Smooth muscle cell (in vitro differentiated cells): Measurements from ENCODE around the gene MRPL50. TPM values are rescaled to one million over a fixed set of nuclear protein-coding genes. Genes with fewer than 3 reads are reported as not detected.
A peak's percentile ranks its signal among the peaks of the same experiment; 100 is the strongest.

Source experiments
- DNase-seq: peaks from one replicate; lab custom pipeline; 2025; ENCODE audit not compliant: unreplicated experiment; lab: John Stamatoyannopoulos, UW
- H2AFZ ChIP-seq: fragments of 200-600 bp; sonication (generic); 2 replicates; pipeline ENCODE4 v1.6.0; 2016; ENCODE audit warnings: antibody characterized with exemption, low read depth, mild to moderate bottlenecking
- H3F3A ChIP-seq: fragments of 200-600 bp; sonication (generic); 2 replicates; pipeline ENCODE4 v1.6.0; 2017; ENCODE audit warnings: antibody characterized with exemption, low read depth
- H3K27ac ChIP-seq: fragments of 200-600 bp; sonication (generic); 2 replicates; pipeline ENCODE4 v1.5.1; 2016; ENCODE audit warnings: low read depth, mild to moderate bottlenecking
- H3K27me3 ChIP-seq: fragments of 200-600 bp; sonication (generic); 2 replicates; pipeline ENCODE4 v1.6.1; 2016; ENCODE audit warnings: low read depth, mild to moderate bottlenecking
- H3K36me3 ChIP-seq: fragments of 200-600 bp; sonication (generic); 2 replicates; pipeline ENCODE4 v1.5.1; 2016; ENCODE audit warnings: low read depth
- H3K4me1 ChIP-seq: fragments of 200-600 bp; sonication (generic); 2 replicates; pipeline ENCODE4 v1.5.1; 2016; ENCODE audit warnings: low read depth
- H3K4me2 ChIP-seq: fragments of 200-600 bp; sonication (generic); 2 replicates; pipeline ENCODE4 v1.6.0; 2016; ENCODE audit warnings: mild to moderate bottlenecking
- H3K4me3 ChIP-seq: fragments of 200-600 bp; sonication (generic); 2 replicates; pipeline ENCODE4 v1.5.1; 2016; ENCODE audit warnings: mild to moderate bottlenecking
- H3K79me2 ChIP-seq: fragments of 200-600 bp; sonication (generic); 2 replicates; pipeline ENCODE4 v1.6.0; 2016; ENCODE audit warnings: low read depth, mild to moderate bottlenecking
- H3K9ac ChIP-seq: fragments of 200-600 bp; sonication (generic); 2 replicates; pipeline ENCODE4 v1.6.0; 2016; ENCODE audit warnings: low read depth
- H3K9me3 ChIP-seq: fragments of 200-600 bp; sonication (generic); replicated peaks from 2 replicates; pipeline ENCODE4 v1.5.1; 2016; ENCODE audit warnings: low read depth
- H4K20me1 ChIP-seq: fragments of 200-600 bp; sonication (generic); 2 replicates; pipeline ENCODE4 v1.6.0; 2016; ENCODE audit warnings: low read depth
- WGBS: methylation state at CpG from one replicate; pipeline ENCODE4 v1.1.7; 2016; ENCODE audit warnings: low lambda C conversion rate; 5-methylcytosine and 5-hydroxymethylcytosine counted together
- polyA plus RNA-seq: library from polyadenylated mRNA; unstranded; fragments of >200 nt; fragmentation: Nextera tagmentation; extraction: Ambion mirVana; gene quantifications from 2 replicates; pipeline ENCODE4 v1.2.1, GENCODE V29; 2016
- total RNA-seq: library from RNA; depleted of rRNA; stranded (reverse); fragments of >200 nt; gene quantifications from 2 replicates; pipeline ENCODE4 v1.2.3, GENCODE V29; 2014
- TF ChIP-seq, protein P1 (sequence below): fragments of 200-600 bp; sonication (generic); IDR thresholded peaks from 2 replicates; pipeline ENCODE4 v1.5.1; 2017; ENCODE audit warnings: borderline replicate concordance, mild to moderate bottlenecking, antibody characterized with exemption; ENCODE audit not compliant: insufficient read depth, poor library complexity, severe bottlenecking

Gene MRPL50
- total and polyA plus RNA-seq, 2 experiments from 2014 or later, result 13.3 to 13.7 TPM

DNA sequence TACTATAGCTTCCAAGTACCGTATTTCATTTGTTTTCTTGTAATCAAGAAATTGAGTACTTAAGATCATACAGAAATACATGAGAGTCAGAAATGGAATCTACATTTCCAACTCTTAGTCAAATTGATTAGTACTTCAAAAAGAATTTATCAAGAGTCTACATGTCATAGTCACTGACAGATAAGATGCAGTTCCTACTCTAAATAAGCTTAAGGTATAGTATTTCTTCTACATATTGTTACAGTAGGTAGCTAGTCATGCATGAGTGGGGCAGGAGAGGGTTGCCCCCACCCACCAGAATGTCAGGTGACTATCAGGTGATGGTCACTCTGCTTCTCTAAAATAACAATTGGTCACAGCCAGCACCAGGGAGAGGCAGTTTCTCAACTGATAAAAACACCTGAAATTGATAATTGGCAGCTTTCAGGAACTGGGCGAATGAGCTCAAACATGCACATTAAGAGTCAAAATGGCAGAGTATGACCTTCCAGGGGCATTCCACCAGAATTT is 16.5 kb downstream of the MRPL50 start:
- DNase-seq, result no peak
- TF ChIP-seq, protein P1, sequence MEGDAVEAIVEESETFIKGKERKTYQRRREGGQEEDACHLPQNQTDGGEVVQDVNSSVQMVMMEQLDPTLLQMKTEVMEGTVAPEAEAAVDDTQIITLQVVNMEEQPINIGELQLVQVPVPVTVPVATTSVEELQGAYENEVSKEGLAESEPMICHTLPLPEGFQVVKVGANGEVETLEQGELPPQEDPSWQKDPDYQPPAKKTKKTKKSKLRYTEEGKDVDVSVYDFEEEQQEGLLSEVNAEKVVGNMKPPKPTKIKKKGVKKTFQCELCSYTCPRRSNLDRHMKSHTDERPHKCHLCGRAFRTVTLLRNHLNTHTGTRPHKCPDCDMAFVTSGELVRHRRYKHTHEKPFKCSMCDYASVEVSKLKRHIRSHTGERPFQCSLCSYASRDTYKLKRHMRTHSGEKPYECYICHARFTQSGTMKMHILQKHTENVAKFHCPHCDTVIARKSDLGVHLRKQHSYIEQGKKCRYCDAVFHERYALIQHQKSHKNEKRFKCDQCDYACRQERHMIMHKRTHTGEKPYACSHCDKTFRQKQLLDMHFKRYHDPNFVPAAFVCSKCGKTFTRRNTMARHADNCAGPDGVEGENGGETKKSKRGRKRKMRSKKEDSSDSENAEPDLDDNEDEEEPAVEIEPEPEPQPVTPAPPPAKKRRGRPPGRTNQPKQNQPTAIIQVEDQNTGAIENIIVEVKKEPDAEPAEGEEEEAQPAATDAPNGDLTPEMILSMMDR, result no peak
- 90% methylated on average over 2 of the region's 2 CpGs for WGBS
- no peaks in the 10 kb centered on the region for H3F3A ChIP-seq
- no peaks in the 10 kb centered on the region for H3K27me3 ChIP-seq
- H3K79me2 ChIP-seq, result no peaks in the 10 kb centered on the region
- no peaks in the 10 kb centered on the region for H3K4me1 ChIP-seq
- no peaks in the 10 kb centered on the region for H3K36me3 ChIP-seq
- no peak overlapping the region for H3K4me3 ChIP-seq
- no peak overlapping the region for H3K9ac ChIP-seq
- H3K9me3 ChIP-seq, result peaks cover 8% of the 10 kb centered on the region
- H2AFZ ChIP-seq, result no peak overlapping the region
- no peak overlapping the region for H3K4me2 ChIP-seq
- no peak overlapping the region for H3K27ac ChIP-seq
- H4K20me1 ChIP-seq, result no peaks in the 10 kb centered on the region

DNA sequence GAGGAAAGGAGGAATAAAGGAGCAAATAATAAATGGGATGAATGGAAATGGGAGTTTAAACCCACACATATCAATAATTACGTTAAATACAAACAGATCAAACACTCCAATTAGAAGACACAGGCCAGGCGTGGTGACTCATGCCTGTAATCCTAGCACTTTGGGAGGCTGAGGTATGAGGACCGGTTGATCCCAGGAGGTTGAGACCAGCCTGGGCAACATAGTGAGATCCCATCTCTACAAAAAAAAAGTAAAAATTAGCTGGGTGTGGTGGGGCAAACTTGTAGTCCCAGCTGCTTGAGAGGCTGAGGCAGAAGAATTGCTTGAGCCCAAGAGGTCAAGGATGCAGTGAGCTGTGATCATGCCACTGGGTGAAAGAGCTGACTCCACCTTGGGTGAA is 17.3 kb downstream of the MRPL50 start:
- H3K36me3 ChIP-seq, result no peaks in the 10 kb centered on the region
- H2AFZ ChIP-seq, result no peak overlapping the region
- WGBS, result 94% methylated on average over 3 of the region's 3 CpGs
- no peaks in the 10 kb centered on the region for H3K4me1 ChIP-seq
- no peaks in the 10 kb centered on the region for H3K27me3 ChIP-seq
- H3K9ac ChIP-seq, result no peak overlapping the region
- H3K79me2 ChIP-seq, result no peaks in the 10 kb centered on the region
- no peak overlapping the region for H3K4me2 ChIP-seq
- TF ChIP-seq, protein P1, result no peak
- H3K4me3 ChIP-seq, result no peak overlapping the region
- H3K27ac ChIP-seq, result no peak overlapping the region
- H4K20me1 ChIP-seq, result no peaks in the 10 kb centered on the region
- H3K9me3 ChIP-seq, result peaks cover 8% of the 10 kb centered on the region
- H3F3A ChIP-seq, result peaks cover 4% of the 10 kb centered on the region
- DNase-seq, result no peak

DNA sequence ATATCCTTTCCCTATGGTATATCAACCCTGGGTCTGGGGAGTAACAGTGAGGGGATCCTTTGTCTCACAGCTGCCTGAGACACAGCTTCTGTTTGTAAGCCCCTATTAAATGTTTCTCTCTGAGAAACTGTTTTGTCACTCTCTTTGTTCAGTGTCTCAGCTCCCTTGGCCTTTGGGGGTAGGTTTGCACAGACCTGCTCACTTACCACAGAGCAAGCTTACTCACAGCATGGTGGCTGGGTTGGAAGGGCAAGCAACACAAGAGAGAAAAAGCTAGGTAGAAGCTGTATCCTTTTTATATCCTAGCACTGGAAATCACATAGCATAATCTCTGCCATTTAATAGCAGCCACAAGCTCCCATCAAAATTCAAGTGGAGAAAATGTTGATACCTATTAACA is 18.1 kb downstream of the MRPL50 start:
- H3K27me3 ChIP-seq, result no peaks in the 10 kb centered on the region
- no peak overlapping the region for H3K4me3 ChIP-seq
- no peak overlapping the region for H3K4me2 ChIP-seq
- no peaks in the 10 kb centered on the region for H4K20me1 ChIP-seq
- no peaks in the 10 kb centered on the region for H3K36me3 ChIP-seq
- TF ChIP-seq, protein P1, result no peak
- no peaks in the 10 kb centered on the region for H3K4me1 ChIP-seq
- no peaks in the 10 kb centered on the region for H3K79me2 ChIP-seq
- no peak overlapping the region for H2AFZ ChIP-seq
- H3K9ac ChIP-seq, result no peak overlapping the region
- H3K27ac ChIP-seq, result no peak overlapping the region
- DNase-seq, result no peak
- H3K9me3 ChIP-seq, result peaks cover 2% of the 10 kb centered on the region
- H3F3A ChIP-seq, result peaks cover 4% of the 10 kb centered on the region

DNA sequence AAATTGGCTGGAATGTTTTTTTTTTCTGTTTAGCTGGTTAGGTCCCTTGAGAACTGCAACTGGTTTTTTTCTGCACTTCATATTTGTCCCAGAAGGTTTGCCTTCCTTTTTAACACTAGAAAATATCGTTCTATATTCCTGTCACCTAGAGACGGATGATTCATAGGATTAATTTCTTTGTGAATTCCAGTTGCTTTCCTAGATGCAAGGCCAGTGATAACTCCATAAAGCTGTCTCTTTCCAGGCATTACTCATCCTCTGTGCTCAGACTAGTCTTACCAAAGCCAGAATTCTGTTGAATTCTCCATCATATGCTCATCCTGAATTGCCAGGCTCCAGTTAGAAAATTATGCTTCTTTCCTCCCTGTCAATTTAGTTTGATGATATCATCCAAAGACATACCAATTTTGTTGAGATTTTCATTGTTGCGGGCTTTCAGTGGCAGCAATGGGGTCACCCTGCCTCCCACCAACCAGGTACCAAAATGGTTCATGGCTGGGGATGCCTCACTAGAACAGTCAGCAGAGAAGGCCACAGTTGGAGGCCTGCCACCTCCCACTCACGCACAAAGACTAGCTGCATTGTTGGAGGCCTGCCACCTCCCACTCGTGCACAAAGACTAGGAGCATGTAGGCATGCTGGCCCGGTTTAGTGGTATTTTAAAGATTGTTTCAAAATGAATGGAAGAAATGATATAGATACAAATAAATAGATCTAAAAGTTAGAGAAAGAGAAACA is 22.1 kb downstream of the MRPL50 start:
- H3K79me2 ChIP-seq, result no peaks in the 10 kb centered on the region
- peaks cover 4% of the 10 kb centered on the region for H3F3A ChIP-seq
- DNase-seq, result no peak
- TF ChIP-seq, protein P1, result no peak
- 57% methylated on average over 6 of the region's 6 CpGs for WGBS
- no peaks in the 10 kb centered on the region for H3K9me3 ChIP-seq
- H3K4me3 ChIP-seq, result no peak overlapping the region
- H2AFZ ChIP-seq, result no peak overlapping the region
- no peaks in the 10 kb centered on the region for H3K27me3 ChIP-seq
- H3K4me1 ChIP-seq, result no peaks in the 10 kb centered on the region
- peak overlapping the region; percentile 49 for H3K27ac ChIP-seq
- H3K9ac ChIP-seq, result no peak overlapping the region
- no peak overlapping the region for H3K4me2 ChIP-seq
- no peaks in the 10 kb centered on the region for H3K36me3 ChIP-seq
- H4K20me1 ChIP-seq, result no peaks in the 10 kb centered on the region
